ENCODE results near the gene PRDM4. TPM values are rescaled to one million over a fixed set of nuclear protein-coding genes. Genes with fewer than 3 reads are reported as not detected.
"Not testable (repeated sequence)": the region's sequence is repeated elsewhere in the genome, so short reads cannot be mapped to it uniquely, and the experiment has no call there.

Gene PRDM4
- total RNA-seq, 1 donor from 2014 or later, result 31.1 TPM

GRCh38 chr12:107749083-107749482, 11.9 kb downstream of the PRDM4 start:
- Mint-ChIP-seq H3K27ac (no peak overlapping the region), H3K4me1 (peaks cover 2% of the 10 kb centered on the region), H3K36me3 (ENCODE audit: low read depth) (peaks cover 44% of the 10 kb centered on the region), H3K9me3 (no peaks in the 10 kb centered on the region), H3K27me3 (no peaks in the 10 kb centered on the region), H3K4me3 (no peak overlapping the region)
- intact Hi-C loops (cut with micrococcal nuclease), result no loop called here
- no peak for DNase-seq

GRCh38 chr12:107748472-107748871, 12.5 kb downstream of the PRDM4 start:
- no peaks in the 10 kb centered on the region for H3K27me3 Mint-ChIP-seq
- H3K4me3 Mint-ChIP-seq, result no peak overlapping the region
- H3K9me3 Mint-ChIP-seq, result no peaks in the 10 kb centered on the region
- peaks cover 2% of the 10 kb centered on the region for H3K4me1 Mint-ChIP-seq
- no peak for DNase-seq
- intact Hi-C loops (cut with micrococcal nuclease), result no loop called here
- no peak overlapping the region for H3K27ac Mint-ChIP-seq
- peaks cover 42% of the 10 kb centered on the region for H3K36me3 Mint-ChIP-seq (ENCODE audit: low read depth)

GRCh38 chr12:107736914-107737313, 24.0 kb downstream of the PRDM4 start:
- Mint-ChIP-seq H3K4me3 (no peak overlapping the region), H3K27ac (no peak overlapping the region), H3K4me1 (peaks cover 5% of the 10 kb centered on the region), H3K9me3 (no peaks in the 10 kb centered on the region), H3K27me3 (no peaks in the 10 kb centered on the region), H3K36me3 (ENCODE audit: low read depth) (peaks cover 68% of the 10 kb centered on the region)
- no peak for DNase-seq
- intact Hi-C loops (cut with micrococcal nuclease), result no loop called here

GRCh38 chr12:107735763-107736162, 25.2 kb downstream of the PRDM4 start:
- no peak for DNase-seq
- Mint-ChIP-seq H3K36me3 (ENCODE audit: low read depth) (peaks cover 58% of the 10 kb centered on the region), H3K9me3 (no peaks in the 10 kb centered on the region), H3K4me1 (peaks cover 5% of the 10 kb centered on the region), H3K27ac (no peak overlapping the region), H3K4me3 (no peak overlapping the region), H3K27me3 (no peaks in the 10 kb centered on the region)
- intact Hi-C loops (cut with micrococcal nuclease), result no loop called here

- no peak for DNase-seq
- no peak overlapping the region for H3K27ac Mint-ChIP-seq
- H3K36me3 Mint-ChIP-seq (ENCODE audit: low read depth), result peaks cover 51% of the 10 kb centered on the region
- no peaks in the 10 kb centered on the region for H3K9me3 Mint-ChIP-seq
- no peak overlapping the region for H3K4me3 Mint-ChIP-seq
- no peaks in the 10 kb centered on the region for H3K27me3 Mint-ChIP-seq
- H3K4me1 Mint-ChIP-seq, result peaks cover 5% of the 10 kb centered on the region
- intact Hi-C loops (cut with micrococcal nuclease), result no loop called here
Measured at GRCh38 chr12:107734139-107734538, 26.8 kb downstream of the PRDM4 start.

GRCh38 chr12:107732365-107732764, 28.6 kb downstream of the PRDM4 start:
- no peak for DNase-seq
- intact Hi-C loops (cut with micrococcal nuclease), result no loop called here
- Mint-ChIP-seq H3K36me3 (ENCODE audit: low read depth) (peaks cover 34% of the 10 kb centered on the region), H3K4me1 (peaks cover 1% of the 10 kb centered on the region), H3K27ac (no peak overlapping the region), H3K27me3 (no peaks in the 10 kb centered on the region), H3K4me3 (no peak overlapping the region), H3K9me3 (no peaks in the 10 kb centered on the region)

- intact Hi-C loops (cut with micrococcal nuclease), result no loop called here
- Mint-ChIP-seq H3K4me1 (no peaks in the 10 kb centered on the region), H3K27me3 (no peaks in the 10 kb centered on the region), H3K9me3 (no peaks in the 10 kb centered on the region), H3K36me3 (ENCODE audit: low read depth) (peaks cover 24% of the 10 kb centered on the region), H3K4me3 (no peak overlapping the region), H3K27ac (no peak overlapping the region)
- DNase-seq, result no peak
Measured at GRCh38 chr12:107731366-107731765, 29.6 kb downstream of the PRDM4 start.

- intact Hi-C loops (cut with micrococcal nuclease), result no loop called here
- no peak overlapping the region for H3K27ac Mint-ChIP-seq
- no peaks in the 10 kb centered on the region for H3K9me3 Mint-ChIP-seq
- H3K4me3 Mint-ChIP-seq, result no peak overlapping the region
- H3K4me1 Mint-ChIP-seq, result no peaks in the 10 kb centered on the region
- H3K27me3 Mint-ChIP-seq, result no peaks in the 10 kb centered on the region
- DNase-seq, result no peak
- H3K36me3 Mint-ChIP-seq (ENCODE audit: low read depth), result peaks cover 20% of the 10 kb centered on the region
Measured at GRCh38 chr12:107730618-107731341, 30.2 kb downstream of the PRDM4 start.

- H3K4me1 Mint-ChIP-seq; H3K36me3 Mint-ChIP-seq (ENCODE audit: low read depth); H3K27me3 Mint-ChIP-seq; DNase-seq; H3K27ac Mint-ChIP-seq; H3K4me3 Mint-ChIP-seq; intact Hi-C loops (cut with micrococcal nuclease); H3K9me3 Mint-ChIP-seq: not testable (repeated sequence)
Measured at GRCh38 chr12:107727742-107728141, 33.2 kb downstream of the PRDM4 start.

GRCh38 chr12:107727327-107727726, 33.6 kb downstream of the PRDM4 start:
- H3K4me1 Mint-ChIP-seq; H3K27me3 Mint-ChIP-seq; DNase-seq; H3K36me3 Mint-ChIP-seq (ENCODE audit: low read depth); H3K9me3 Mint-ChIP-seq; intact Hi-C loops (cut with micrococcal nuclease); H3K4me3 Mint-ChIP-seq; H3K27ac Mint-ChIP-seq: not testable (repeated sequence)

- no peaks in the 10 kb centered on the region for H3K9me3 Mint-ChIP-seq
- no peak overlapping the region for H3K4me3 Mint-ChIP-seq
- intact Hi-C loops (cut with micrococcal nuclease), result no loop called here
- H3K27me3 Mint-ChIP-seq, result no peaks in the 10 kb centered on the region
- peaks cover 23% of the 10 kb centered on the region for H3K36me3 Mint-ChIP-seq (ENCODE audit: low read depth)
- H3K4me1 Mint-ChIP-seq, result peaks cover 2% of the 10 kb centered on the region
- H3K27ac Mint-ChIP-seq, result no peak overlapping the region
- DNase-seq, result no peak
Measured at GRCh38 chr12:107718606-107719005, 42.3 kb downstream of the PRDM4 start.

GRCh38 chr12:107715780-107716179, 45.2 kb downstream of the PRDM4 start:
- intact Hi-C loops (cut with micrococcal nuclease), result no loop called here
- DNase-seq, result no peak
- Mint-ChIP-seq H3K4me3 (no peak overlapping the region), H3K36me3 (ENCODE audit: low read depth) (peaks cover 44% of the 10 kb centered on the region), H3K9me3 (no peaks in the 10 kb centered on the region), H3K27me3 (no peaks in the 10 kb centered on the region), H3K27ac (no peak overlapping the region), H3K4me1 (peaks cover 2% of the 10 kb centered on the region)

GRCh38 chr12:107705522-107705921, 55.4 kb downstream of the PRDM4 start:
- intact Hi-C loops (cut with micrococcal nuclease); DNase-seq; H3K4me3 Mint-ChIP-seq; H3K4me1 Mint-ChIP-seq; H3K9me3 Mint-ChIP-seq; H3K27me3 Mint-ChIP-seq; H3K27ac Mint-ChIP-seq: not testable (repeated sequence)
- peaks cover 87% of the 10 kb centered on the region for H3K36me3 Mint-ChIP-seq (ENCODE audit: low read depth)

GRCh38 chr12:107704041-107704440, 56.9 kb downstream of the PRDM4 start:
- H3K4me1 Mint-ChIP-seq, result no peaks in the 10 kb centered on the region
- no peaks in the 10 kb centered on the region for H3K9me3 Mint-ChIP-seq
- H3K4me3 Mint-ChIP-seq, result no peak overlapping the region
- no peaks in the 10 kb centered on the region for H3K27me3 Mint-ChIP-seq
- no peak overlapping the region for H3K27ac Mint-ChIP-seq
- DNase-seq, result no peak
- peaks cover 90% of the 10 kb centered on the region for H3K36me3 Mint-ChIP-seq (ENCODE audit: low read depth)
- intact Hi-C loops (cut with micrococcal nuclease), result no loop called here

- H3K27me3 Mint-ChIP-seq, result no peaks in the 10 kb centered on the region
- no peak overlapping the region for H3K27ac Mint-ChIP-seq
- no peak for DNase-seq
- peaks cover 90% of the 10 kb centered on the region for H3K36me3 Mint-ChIP-seq (ENCODE audit: low read depth)
- intact Hi-C loops (cut with micrococcal nuclease), result no loop called here
- H3K4me1 Mint-ChIP-seq, result no peaks in the 10 kb centered on the region
- no peak overlapping the region for H3K4me3 Mint-ChIP-seq
- no peaks in the 10 kb centered on the region for H3K9me3 Mint-ChIP-seq
Measured at GRCh38 chr12:107702106-107702505, 58.8 kb downstream of the PRDM4 start.

All from activated CD4-positive, alpha-beta T cell treated with anti-CD3 and anti-CD28 coated beads, Interleukin-2, amount 10 ng/mL, durations not matched to agents 24 days and 14 days (primary cell).